NT2/D1 (cell line): Measurements from ENCODE around the gene ANKRD2.

ENCODE experiments used
- DNase-seq: peaks from one replicate; pipeline ENCODE4 v3.0.0-alpha.2; 2011; ENCODE audit warnings: low read depth, low spot score
- H3K27me3 ChIP-seq: 2 replicates; pipeline ENCODE4 v1.6.0; 2011; ENCODE audit warnings: mild to moderate bottlenecking; ENCODE audit not compliant: insufficient read length, insufficient read depth
- H3K36me3 ChIP-seq: 2 replicates; pipeline ENCODE4 v1.6.1; 2011; ENCODE audit warnings: mild to moderate bottlenecking, low read length, mixed read lengths; ENCODE audit not compliant: insufficient read depth, insufficient read length
- H3K4me1 ChIP-seq: 2 replicates; pipeline ENCODE4 v1.5.1; 2011; ENCODE audit not compliant: insufficient read depth, insufficient read length
- H3K4me3 ChIP-seq: 2 replicates; pipeline ENCODE4 v1.5.1; 2011; ENCODE audit warnings: low read depth; ENCODE audit not compliant: insufficient read length
- H3K9ac ChIP-seq: 2 replicates; pipeline ENCODE4 v1.6.0; 2011; ENCODE audit warnings: low read depth; ENCODE audit not compliant: insufficient read length
- H3K9me3 ChIP-seq: 2 replicates; pipeline ENCODE4 v1.5.1; 2011; ENCODE audit warnings: mild to moderate bottlenecking, low read length; ENCODE audit not compliant: insufficient read depth
- SUZ12 ChIP-seq: IDR thresholded peaks from 2 replicates; pipeline ENCODE4 v1.6.1; 2011; ENCODE audit not compliant: insufficient read length, insufficient read depth; ENCODE audit errors: extremely low read depth
- YY1 ChIP-seq: IDR thresholded peaks from 2 replicates; pipeline ENCODE4 v1.6.1; 2011; ENCODE audit not compliant: insufficient read length, insufficient read depth
- ZNF274 ChIP-seq: IDR thresholded peaks from 2 replicates; pipeline ENCODE4 v1.6.1; 2011; ENCODE audit warnings: mild to moderate bottlenecking, low read depth, low read length

ANKRD2 gene

DNA sequence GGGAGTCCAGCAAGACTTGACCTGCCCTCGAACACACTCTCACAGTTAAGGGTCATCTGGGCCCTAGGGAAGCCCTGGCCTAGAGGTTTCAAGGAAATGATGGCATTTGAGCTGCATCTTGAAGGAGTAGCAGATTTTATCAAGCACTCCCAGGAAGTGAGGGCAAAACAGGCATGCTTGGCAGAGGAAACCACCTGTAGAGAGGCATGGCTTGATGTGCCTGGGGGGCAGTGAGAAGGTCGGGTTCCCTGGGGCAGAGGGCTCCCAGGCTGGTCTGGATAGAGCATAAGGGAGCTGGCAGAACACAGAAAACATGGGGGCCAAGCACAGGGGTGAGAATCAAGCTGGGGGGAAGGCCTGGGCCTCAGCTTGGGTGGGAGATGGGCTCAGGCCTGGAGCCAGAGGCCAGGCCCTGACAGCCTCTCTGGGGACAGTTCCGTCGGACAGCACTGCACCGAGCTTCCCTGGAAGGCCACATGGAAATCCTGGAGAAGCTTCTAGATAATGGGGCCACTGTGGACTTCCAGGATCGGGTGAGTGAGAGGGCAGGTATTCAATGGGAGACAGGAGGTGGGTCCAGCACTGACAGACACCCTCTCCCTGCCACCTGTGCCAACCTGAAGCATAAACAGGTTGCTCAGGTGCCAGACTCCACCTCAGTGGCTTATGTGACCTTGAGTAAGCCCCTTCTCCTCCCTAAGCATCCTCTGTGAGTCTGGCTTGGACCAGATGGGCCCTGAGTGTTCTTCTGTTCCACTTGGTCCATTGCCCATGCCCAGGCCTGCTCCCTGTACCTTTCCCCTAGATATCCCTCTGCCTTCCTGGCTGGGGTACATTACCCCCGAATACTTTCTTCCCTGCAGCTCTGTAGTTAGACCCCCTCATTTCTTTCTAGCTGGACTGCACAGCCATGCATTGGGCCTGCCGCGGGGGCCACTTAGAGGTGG, 8.1 kb downstream of the ANKRD2 start:
- Histone ChIP-seq H3K4me3 (no peak overlapping the region), H3K36me3 (no peaks in the 10 kb centered on the region), H3K9ac (no peak overlapping the region), H3K27me3 (no peaks in the 10 kb centered on the region), H3K9me3 (no peaks in the 10 kb centered on the region), H3K4me1 (peaks cover 3% of the 10 kb centered on the region)
- no peak for TF ChIP-seq YY1
- DNase-seq, result no peak

DNA sequence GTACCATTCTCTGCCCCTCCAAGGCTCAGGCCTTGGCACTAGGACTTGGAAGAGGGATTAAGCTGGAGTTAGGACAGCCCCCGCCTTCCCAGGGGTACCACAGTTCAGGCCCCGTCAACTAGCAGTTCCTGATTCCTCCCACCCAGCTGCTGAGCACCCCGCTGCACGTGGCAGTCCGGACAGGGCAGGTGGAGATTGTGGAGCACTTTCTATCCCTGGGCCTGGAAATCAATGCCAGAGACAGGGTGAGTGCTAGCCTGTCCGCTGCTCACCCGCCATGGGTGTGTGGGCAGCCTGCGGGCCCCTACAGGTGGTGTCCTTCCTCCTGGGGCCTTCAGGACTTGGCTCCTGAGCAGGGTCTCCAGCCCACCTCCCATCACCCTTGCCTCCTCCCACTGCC, 9.6 kb downstream of the ANKRD2 start:
- no peak for TF ChIP-seq ZNF274
- no peak for TF ChIP-seq YY1
- TF ChIP-seq SUZ12, result no peak
- H3K4me3 ChIP-seq, result no peak overlapping the region
- no peak for DNase-seq
- no peaks in the 10 kb centered on the region for H3K9me3 ChIP-seq
- no peaks in the 10 kb centered on the region for H3K36me3 ChIP-seq
- H3K4me1 ChIP-seq, result peaks cover 6% of the 10 kb centered on the region
- H3K9ac ChIP-seq, result no peak overlapping the region
- H3K27me3 ChIP-seq, result no peaks in the 10 kb centered on the region

DNA sequence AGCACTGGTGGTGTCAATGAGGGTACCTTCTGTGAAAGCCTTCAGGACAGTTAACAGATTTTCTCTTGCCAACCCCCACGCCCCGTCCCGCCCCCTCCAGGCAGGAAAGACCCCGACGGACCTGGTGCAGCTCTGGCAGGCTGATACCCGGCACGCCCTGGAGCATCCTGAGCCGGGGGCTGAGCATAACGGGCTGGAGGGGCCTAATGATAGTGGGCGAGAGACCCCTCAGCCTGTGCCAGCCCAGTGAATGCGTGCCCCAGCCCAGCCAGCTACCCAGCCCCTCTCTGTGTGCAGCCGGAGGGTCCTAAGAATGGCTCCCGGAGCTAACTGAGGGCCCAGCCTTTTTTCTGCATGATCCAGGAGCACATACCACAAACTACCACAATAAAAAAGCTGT, 10.9 kb downstream of the ANKRD2 start:
- no peak overlapping the region for H3K9ac ChIP-seq
- TF ChIP-seq YY1 (no peak), ZNF274 (no peak), SUZ12 (no peak)
- no peak for DNase-seq
- no peaks in the 10 kb centered on the region for H3K9me3 ChIP-seq
- H3K4me3 ChIP-seq, result no peak overlapping the region
- H3K27me3 ChIP-seq, result no peaks in the 10 kb centered on the region
- no peaks in the 10 kb centered on the region for H3K36me3 ChIP-seq
- H3K4me1 ChIP-seq, result peaks cover 6% of the 10 kb centered on the region

DNA sequence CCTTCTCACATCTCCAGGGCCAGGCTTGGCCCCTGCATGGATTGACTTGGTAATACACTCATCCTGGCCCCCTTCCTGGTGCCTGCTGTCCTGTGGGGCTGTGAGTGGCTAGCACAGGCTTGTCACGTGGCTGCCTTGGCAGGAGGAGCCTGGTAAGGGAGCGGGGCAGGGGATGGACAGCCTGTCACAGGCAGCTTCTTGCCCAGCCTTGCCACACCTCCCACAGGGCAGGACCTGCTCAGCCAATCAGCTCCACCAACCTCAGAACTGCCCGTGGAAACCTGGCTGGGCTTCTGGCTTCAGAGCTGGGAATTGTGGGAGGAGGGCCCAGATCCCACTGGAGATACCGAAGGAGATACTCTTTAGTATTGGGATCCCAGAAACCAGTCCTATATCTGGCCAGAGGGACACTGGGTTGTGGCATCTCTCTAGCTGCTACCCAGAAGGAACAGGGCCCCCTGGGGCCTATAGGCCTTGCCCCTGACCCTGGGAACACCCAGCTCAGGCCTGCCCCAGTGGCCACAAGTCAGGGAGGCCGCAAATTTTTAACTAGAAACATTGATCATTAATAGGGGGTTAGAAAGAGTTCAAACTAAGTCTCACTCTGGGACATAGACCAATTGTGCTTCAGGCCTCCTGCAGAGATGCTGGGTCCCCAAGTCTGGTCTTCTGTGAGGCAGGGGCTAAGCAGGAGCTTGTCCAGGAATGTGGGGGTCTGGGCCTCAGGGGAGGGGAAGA, 11.7 kb downstream of the ANKRD2 start, which contains the start of gene HOGA1:
HOGA1 (plus strand) TSS at position 330 of the 738 bp plus-strand sequence; CDS start at position 645, 315 bp downstream.
- Histone ChIP-seq H3K9ac (no peak within 1 kb of the TSS), H3K9me3 (no peaks in the 10 kb centered on the region), H3K4me3 (no peak within 1 kb of the TSS), H3K27me3 (no peaks in the 10 kb centered on the region), H3K36me3 (no peaks in the 10 kb centered on the region), H3K4me1 (peaks cover 6% of the 10 kb centered on the region)
- no peak for TF ChIP-seq SUZ12
- TF ChIP-seq ZNF274, result no peak
- TF ChIP-seq YY1, result no peak
- DNase-seq, result no peak

DNA sequence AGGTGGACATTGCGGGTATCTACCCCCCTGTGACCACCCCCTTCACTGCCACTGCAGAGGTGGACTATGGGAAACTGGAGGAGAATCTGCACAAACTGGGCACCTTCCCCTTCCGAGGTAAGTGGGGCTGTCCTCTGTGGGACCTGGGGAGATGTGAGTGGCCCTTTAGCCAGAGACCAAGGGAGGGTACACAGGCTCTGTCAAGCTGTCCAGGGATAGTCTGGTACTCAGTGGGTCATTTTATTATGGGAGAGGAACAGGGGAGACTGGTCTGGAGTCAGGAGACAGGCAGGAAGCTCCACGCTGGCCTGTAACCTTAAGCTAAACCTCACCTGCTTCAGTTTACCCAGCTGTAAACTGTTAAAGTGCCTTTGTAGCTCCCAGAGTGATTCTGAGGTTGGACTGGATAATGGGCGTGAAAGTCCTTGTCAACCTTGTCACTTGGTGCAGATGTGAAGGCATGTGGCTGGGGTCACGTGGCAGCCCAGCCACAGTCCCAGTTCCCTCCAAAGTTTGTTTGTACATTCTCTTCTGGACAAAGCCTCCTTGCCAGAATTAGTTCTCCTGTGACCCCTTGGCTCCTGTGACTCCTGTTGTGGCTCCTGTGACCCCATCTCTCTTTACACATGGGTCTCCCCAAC, 12.3 kb downstream of the ANKRD2 start:
- H3K4me3 ChIP-seq, result no peak overlapping the region
- H3K9me3 ChIP-seq, result no peaks in the 10 kb centered on the region
- no peaks in the 10 kb centered on the region for H3K27me3 ChIP-seq
- H3K9ac ChIP-seq, result no peak overlapping the region
- H3K36me3 ChIP-seq, result no peaks in the 10 kb centered on the region
- TF ChIP-seq SUZ12, result no peak
- TF ChIP-seq YY1, result no peak
- TF ChIP-seq ZNF274, result no peak
- peaks cover 6% of the 10 kb centered on the region for H3K4me1 ChIP-seq
- no peak for DNase-seq

DNA sequence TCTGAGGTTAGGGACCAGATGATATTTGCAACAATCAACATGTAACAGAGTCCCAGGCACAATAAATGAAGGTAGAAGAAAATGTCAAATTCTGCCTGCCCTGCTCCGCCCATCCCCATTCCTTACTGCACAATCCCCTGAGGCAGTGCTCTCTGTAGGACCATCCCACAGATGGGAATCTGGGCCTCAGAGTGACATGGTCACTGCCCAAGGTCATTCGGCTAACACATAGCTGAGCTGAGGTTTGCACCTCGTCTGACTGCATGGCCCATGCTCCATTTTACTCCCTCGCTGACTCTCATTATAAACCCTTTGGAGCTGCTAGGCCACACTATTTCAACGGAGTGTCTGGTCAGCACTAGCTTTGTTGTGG, 12.8 kb downstream of the ANKRD2 start:
- no peak overlapping the region for H3K4me3 ChIP-seq
- H3K4me1 ChIP-seq, result peaks cover 6% of the 10 kb centered on the region
- H3K9me3 ChIP-seq, result no peaks in the 10 kb centered on the region
- no peak for TF ChIP-seq YY1
- no peak for TF ChIP-seq ZNF274
- TF ChIP-seq SUZ12, result no peak
- DNase-seq, result no peak
- H3K9ac ChIP-seq, result no peak overlapping the region
- H3K27me3 ChIP-seq, result no peaks in the 10 kb centered on the region
- H3K36me3 ChIP-seq, result no peaks in the 10 kb centered on the region

DNA sequence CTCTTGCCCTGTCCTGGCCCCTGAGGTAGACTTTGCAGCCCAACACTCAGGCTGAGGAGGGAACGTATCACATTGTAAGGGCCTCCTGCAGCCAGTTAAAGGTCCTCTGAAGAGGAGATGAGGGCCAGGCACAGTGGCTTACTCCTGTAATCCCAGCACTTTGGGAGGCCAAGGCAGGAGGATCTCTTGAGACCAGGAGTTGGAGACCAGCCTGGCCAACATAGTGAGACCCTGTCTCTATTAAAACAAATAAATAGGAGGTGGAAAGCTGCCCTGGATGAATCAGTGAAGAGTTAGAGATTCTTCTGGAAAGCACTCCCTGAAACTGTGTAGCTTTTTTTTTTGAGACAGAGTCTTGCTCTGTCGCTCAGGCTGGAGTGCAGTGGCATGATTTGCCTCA, 14.6 kb downstream of the ANKRD2 start:
- no peak for DNase-seq
- TF ChIP-seq YY1, result no peak
- TF ChIP-seq SUZ12, result no peak
- no peak for TF ChIP-seq ZNF274
- Histone ChIP-seq H3K9ac (no peak overlapping the region), H3K4me1 (peaks cover 6% of the 10 kb centered on the region), H3K9me3 (no peaks in the 10 kb centered on the region), H3K36me3 (no peaks in the 10 kb centered on the region), H3K4me3 (no peak overlapping the region), H3K27me3 (no peaks in the 10 kb centered on the region)
